Measurements from ENCODE around the gene SLAIN2. TPM values are rescaled to one million over a fixed set of nuclear protein-coding genes. Genes with fewer than 3 reads are reported as not detected.
A peak's percentile ranks its signal among the peaks of the same experiment; 100 is the strongest.

Gene SLAIN2
- total RNA-seq, 1 experiment from 2014 or later: 12.5 TPM

- H4K20me1 ChIP-seq (ENCODE audit: low read length): peaks cover 22% of the 10 kb centered on the region
- ChIA-PET CTCF (interaction anchor here (0.6 to 0.7 kb wide), 2 partner anchors 30 to 46 kb away, joined by 3 to 7 read pairs; no protein-coding TSS in a partner anchor), POLR2A (ENCODE audit: unreplicated experiment) (no interaction called here)
- DNase-seq (peak; percentile 22), ATAC-seq (peak; percentile 10; the same call in 1 of the 2 replicates)
- no peaks in the 10 kb centered on the region for H3F3A ChIP-seq (ENCODE audit: low read length, unreplicated experiment)
- peak overlapping the region; percentile 95 for H3K4me2 ChIP-seq (ENCODE audit: low read length)
- no TSS peak for BruUV-seq (replicated peaks)
- no peaks in the 10 kb centered on the region for H3K9me2 ChIP-seq (replicated peaks; ENCODE audit: low read length)
- H3K9me3 ChIP-seq (ENCODE audit: low read length): no peaks in the 10 kb centered on the region
- no peak for TF ChIP-seq EZH2 (IDR thresholded peaks at IDR 0.05; ENCODE audit: low read length, unreplicated experiment)
- H3K36me3 ChIP-seq (ENCODE audit: low read depth, low read length): no peaks in the 10 kb centered on the region
- H3K27ac ChIP-seq (ENCODE audit: low read length): peak overlapping the region; percentile 65
- H3K27me3 ChIP-seq (ENCODE audit: low read length): no peaks in the 10 kb centered on the region
- H3K9ac ChIP-seq (ENCODE audit: low read length): peak overlapping the region; percentile 92
- peaks cover 55% of the 10 kb centered on the region for H3K79me2 ChIP-seq (ENCODE audit: low read length)
- peaks cover 45% of the 10 kb centered on the region for H3K4me1 ChIP-seq (ENCODE audit: insufficient read depth, low read length)
- intact Hi-C loops (cut with micrococcal nuclease): loop anchor here (1.0 kb wide), 1 partner anchor 34 kb away; no protein-coding TSS in a partner anchor
- peak overlapping the region; percentile 99 for H3K4me3 ChIP-seq (ENCODE audit: low read length)
- peak overlapping the region; percentile 83 for H2AFZ ChIP-seq (ENCODE audit: low read length)
Measured at GRCh38 chr4:48341776-48342605, 662 bp downstream of the SLAIN2 start.

- Histone ChIP-seq H3K79me2 (ENCODE audit: low read length) (peaks cover 60% of the 10 kb centered on the region), H3K27me3 (ENCODE audit: low read length) (no peaks in the 10 kb centered on the region), H3K9ac (ENCODE audit: low read length) (peak overlapping the region; percentile 92), H3K9me3 (ENCODE audit: low read length) (no peaks in the 10 kb centered on the region), H3K27ac (ENCODE audit: low read length) (no peak overlapping the region), H4K20me1 (ENCODE audit: low read length) (peaks cover 22% of the 10 kb centered on the region), H3F3A (ENCODE audit: low read length, unreplicated experiment) (no peaks in the 10 kb centered on the region), H3K36me3 (ENCODE audit: low read depth, low read length) (no peaks in the 10 kb centered on the region), H3K4me1 (ENCODE audit: insufficient read depth, low read length) (peaks cover 41% of the 10 kb centered on the region), H3K4me2 (ENCODE audit: low read length) (peak overlapping the region; percentile 95), H3K9me2 (replicated peaks; ENCODE audit: low read length) (no peaks in the 10 kb centered on the region), H2AFZ (ENCODE audit: low read length) (no peak overlapping the region), H3K4me3 (ENCODE audit: low read length) (peak overlapping the region; percentile 99)
- ChIA-PET CTCF (interaction anchor here (0.7 kb wide), 2 partner anchors 45 to 111 kb away, joined by 3 to 10 read pairs; no protein-coding TSS in a partner anchor), POLR2A (ENCODE audit: unreplicated experiment) (no interaction called here)
- DNase-seq (no peak), ATAC-seq (no peak)
- BruUV-seq (replicated peaks): no TSS peak
- TF ChIP-seq EZH2phosphoT487 (IDR thresholded peaks at IDR 0.05; ENCODE audit: borderline replicate concordance, low read length): no peak
- TF ChIP-seq CTCF (conservative IDR thresholded peaks at IDR 0.05; ENCODE audit: low read depth, low read length): no peak
- no peak for TF ChIP-seq EZH2 (IDR thresholded peaks at IDR 0.05; ENCODE audit: low read length, unreplicated experiment)
- intact Hi-C loops (cut with micrococcal nuclease): no loop called here
Measured at GRCh38 chr4:48342606-48342880, 1.2 kb downstream of the SLAIN2 start.

GRCh38 chr4:48343035-48343434, 1.7 kb downstream of the SLAIN2 start:
- Histone ChIP-seq H3K79me2 (ENCODE audit: low read length) (peaks cover 65% of the 10 kb centered on the region), H3K9me2 (replicated peaks; ENCODE audit: low read length) (no peaks in the 10 kb centered on the region), H3K36me3 (ENCODE audit: low read depth, low read length) (no peaks in the 10 kb centered on the region), H3K4me1 (ENCODE audit: insufficient read depth, low read length) (peaks cover 36% of the 10 kb centered on the region), H3K9ac (ENCODE audit: low read length) (peak overlapping the region; percentile 92), H3K4me2 (ENCODE audit: low read length) (peak overlapping the region; percentile 95), H2AFZ (ENCODE audit: low read length) (no peak overlapping the region), H4K20me1 (ENCODE audit: low read length) (peaks cover 22% of the 10 kb centered on the region), H3K27ac (ENCODE audit: low read length) (no peak overlapping the region), H3K4me3 (ENCODE audit: low read length) (peak overlapping the region; percentile 99), H3F3A (ENCODE audit: low read length, unreplicated experiment) (no peaks in the 10 kb centered on the region), H3K27me3 (ENCODE audit: low read length) (no peaks in the 10 kb centered on the region), H3K9me3 (ENCODE audit: low read length) (no peaks in the 10 kb centered on the region)
- BruUV-seq (replicated peaks): no TSS peak
- ChIA-PET CTCF (interaction anchor here (0.7 kb wide), 1 partner anchor 111 kb away, joined by 10 read pairs; no protein-coding TSS in a partner anchor), POLR2A (ENCODE audit: unreplicated experiment) (no interaction called here)
- DNase-seq: no peak
- intact Hi-C loops (cut with micrococcal nuclease): no loop called here
- TF ChIP-seq EZH2phosphoT487 (IDR thresholded peaks at IDR 0.05; ENCODE audit: borderline replicate concordance, low read length): no peak
- TF ChIP-seq EZH2 (IDR thresholded peaks at IDR 0.05; ENCODE audit: low read length, unreplicated experiment): no peak
- ATAC-seq: no peak
